Measurements from ENCODE around the gene DPYD. TPM values are rescaled to one million over a fixed set of nuclear protein-coding genes. Genes with fewer than 3 reads are reported as not detected.
"Not testable (repeated sequence)": the region's sequence is repeated elsewhere in the genome, so short reads cannot be mapped to it uniquely, and the experiment has no call there.

The DPYD gene
- total RNA-seq, 4 donors from 2014 or later = 35.7 to 65.4 (median 43.7) TPM

DNA sequence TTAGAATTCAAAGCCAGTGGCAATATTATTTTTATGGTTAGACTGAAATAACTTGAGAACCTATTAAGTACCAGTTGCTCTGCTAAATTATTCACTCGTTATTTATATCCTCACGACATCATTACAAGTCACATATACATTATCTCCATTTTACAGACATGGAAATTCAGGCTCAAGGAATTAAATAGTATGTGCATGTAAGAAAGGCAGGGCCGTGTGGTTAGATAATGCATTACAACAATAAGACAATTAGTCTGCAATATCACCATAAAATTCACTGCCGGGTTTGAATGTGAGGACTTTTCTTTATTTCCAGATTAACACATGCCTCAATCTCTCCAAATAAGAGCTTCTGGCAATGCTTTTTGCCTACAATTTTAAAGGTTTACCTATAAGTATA is 675.8 kb downstream of the DPYD start:
- no peaks in the 10 kb centered on the region for H3K36me3 ChIP-seq
- no peaks in the 10 kb centered on the region for H3K27me3 ChIP-seq
- H3K4me3 ChIP-seq = peak overlapping the region in 1 of 4 donors; percentile 3
- DNase-seq (ENCODE audit: low spot score in 2 of 2) = no peak
- peak overlapping the region in 2 of 4 donors; percentile 60 to 61 for H3K27ac ChIP-seq
- 71 to 80% methylated on average over 4 of the region's 4 CpGs for WGBS, 2 donors
- peaks cover 0 to 28% (median 0%) of the 10 kb centered on the region in 4 donors for H3K4me1 ChIP-seq
- TF ChIP-seq EP300 (IDR thresholded peaks at IDR 0.05) = no peak
- no peak for TF ChIP-seq POLR2A (IDR thresholded peaks at IDR 0.05)
- TF ChIP-seq CTCF (IDR thresholded peaks at IDR 0.05) = no peak
- H3K9me3 ChIP-seq = no peaks in the 10 kb centered on the region

DNA sequence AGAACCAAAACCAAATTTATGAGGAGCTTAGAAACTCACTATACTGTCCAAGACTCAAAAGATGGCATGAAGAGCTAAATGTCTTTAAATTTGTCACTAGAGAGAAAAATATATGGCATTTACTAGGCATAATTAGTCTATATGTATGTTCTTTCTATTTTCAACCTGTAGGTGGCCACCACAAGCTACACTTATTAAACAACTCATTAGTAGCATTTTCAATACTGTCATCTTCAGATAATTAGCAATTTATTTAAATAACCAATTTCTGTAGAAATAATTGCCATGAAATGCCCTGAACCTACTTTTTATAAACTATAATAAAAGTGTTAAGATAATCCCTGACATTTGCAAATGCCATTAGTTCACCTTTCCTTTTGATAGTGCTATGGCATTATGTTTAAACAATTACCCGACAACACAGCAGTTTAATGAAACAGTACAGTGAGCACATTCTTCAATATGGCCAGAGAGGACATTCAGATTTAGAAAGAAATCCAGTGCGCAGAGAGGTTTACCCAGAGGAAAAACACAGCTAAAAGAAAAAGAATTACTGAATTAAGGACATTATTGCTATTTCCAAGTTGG is 676.8 kb downstream of the DPYD start:
- H3K27me3 ChIP-seq = no peaks in the 10 kb centered on the region

GRCh38 chr1:97238816-97239215 is 682.0 kb downstream of the DPYD start:
- Histone ChIP-seq H3K4me1 (peaks cover 0 to under 1% (median 0%) of the 10 kb centered on the region in 4 donors), H3K4me3 (no peak overlapping the region), H3K27ac (no peak overlapping the region), H3K36me3 (peaks cover 0 to 12% (median 0%) of the 10 kb centered on the region in 3 donors), H3K27me3 (no peaks in the 10 kb centered on the region), H3K9me3 (no peaks in the 10 kb centered on the region)
- TF ChIP-seq EP300 (IDR thresholded peaks at IDR 0.05) (no peak), POLR2A (IDR thresholded peaks at IDR 0.05) (no peak), CTCF (IDR thresholded peaks at IDR 0.05) (no peak)
- 79 to 81% methylated on average over 3 of the region's 3 CpGs for WGBS, 2 donors
- DNase-seq (ENCODE audit: low spot score in 2 of 2) = no peak

More for the DNA sequence above, 676.8 kb downstream of the DPYD start:
- Histone ChIP-seq H3K4me1 (peaks cover 0 to 28% (median 0%) of the 10 kb centered on the region in 4 donors), H3K9me3 (no peaks in the 10 kb centered on the region), H3K27ac (no peak overlapping the region), H3K4me3 (no peak overlapping the region), H3K36me3 (no peaks in the 10 kb centered on the region)
- WGBS, 2 donors = 89% methylated on average over 2 of the region's 2 CpGs
- no peak for DNase-seq (ENCODE audit: low spot score in 2 of 2)
- TF ChIP-seq EP300 (IDR thresholded peaks at IDR 0.05) = no peak
- peak; percentile 16 to 38 (median 29) for TF ChIP-seq CTCF (IDR thresholded peaks at IDR 0.05)
- TF ChIP-seq POLR2A (IDR thresholded peaks at IDR 0.05) = no peak

DNA sequence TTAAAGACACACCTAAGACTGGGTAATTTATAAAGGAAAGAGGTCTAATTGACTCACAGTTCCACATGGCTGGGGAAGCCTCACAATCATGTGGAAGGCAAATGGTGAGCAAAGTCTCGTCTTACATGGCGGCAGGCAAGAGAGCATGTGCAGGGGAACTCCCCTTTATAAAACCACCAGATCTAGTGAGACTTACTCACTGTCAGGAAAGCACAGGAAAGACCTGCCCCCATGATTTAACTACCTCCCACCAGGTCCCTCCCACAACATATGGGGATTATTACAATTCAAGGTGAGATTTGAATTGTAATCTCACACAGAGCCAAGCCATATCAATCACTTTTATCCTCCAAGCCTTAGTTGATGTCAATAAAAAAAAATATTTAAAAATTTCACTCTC is 689.5 kb downstream of the DPYD start:
- DNase-seq (ENCODE audit: low spot score in 2 of 2) = not testable (repeated sequence)
- 91 to 100% methylated on average over 2 of the region's 2 CpGs for WGBS, 2 donors

GRCh38 chr1:97212671-97213070 is 708.2 kb downstream of the DPYD start:
- Histone ChIP-seq H3K4me1 (no peaks in the 10 kb centered on the region), H3K36me3 (no peaks in the 10 kb centered on the region), H3K27ac (no peak overlapping the region), H3K9me3 (no peaks in the 10 kb centered on the region), H3K27me3 (no peaks in the 10 kb centered on the region), H3K4me3 (no peak overlapping the region)
- 97 to 100% methylated on average over 2 of the region's 2 CpGs for WGBS, 2 donors
- TF ChIP-seq EP300 (IDR thresholded peaks at IDR 0.05) (no peak), POLR2A (IDR thresholded peaks at IDR 0.05) (no peak), CTCF (IDR thresholded peaks at IDR 0.05) (no peak)
- no peak for DNase-seq (ENCODE audit: low spot score in 2 of 2)

More for the DNA sequence above, 689.5 kb downstream of the DPYD start:
- not testable (repeated sequence) for H3K27ac ChIP-seq, H3K9me3 ChIP-seq, H3K27me3 ChIP-seq, H3K4me3 ChIP-seq, H3K4me1 ChIP-seq
- H3K36me3 ChIP-seq = peaks cover 0 to 46% (median 0%) of the 10 kb centered on the region in 3 donors

Data from tibial nerve (tissue), 4 donors.